H1 (cell line): ENCODE results near the gene DAAM1. TPM values are rescaled to one million over a fixed set of nuclear protein-coding genes. Genes with fewer than 3 reads are reported as not detected.

ENCODE experiments used
- CTCF ChIA-PET: fragments of 300-600 bp; sonication (Branson Sonifier 250); formaldehyde crosslinking; loops from one replicate; lab custom pipeline; 2021; ENCODE audit not compliant: partially characterized antibody; lab: Charles Lee
- POLR2A ChIA-PET: fragments of 300-600 bp; sonication (Branson Sonifier 250); formaldehyde crosslinking; loops from one replicate; lab custom pipeline; 2021; ENCODE audit warnings: inconsistent platforms; ENCODE audit not compliant: partially characterized antibody; lab: Charles Lee
- DNase-seq, 2 experiments: peaks; one replicate each; pipeline versions ENCODE4 v3.0.0 to v3.0.0-alpha.2; 2010 to 2022; ENCODE audit warnings: low spot score in 2 of 2, low read depth in 1 of 2, mixed read lengths in 1 of 2
- FAIRE-seq: peaks from 2 replicates; lab custom pipeline; 2011; peaks lifted over from hg19 to GRCh38; lab: Jason Lieb, UNC
- H2AFZ ChIP-seq: 2 replicates; pipeline ENCODE4 v1.8.1; 2012; ENCODE audit warnings: low read length, inconsistent platforms
- H2AK5ac ChIP-seq: 2 replicates; pipeline ENCODE4 v1.6.1; 2013; ENCODE audit warnings: low read depth, low read length
- H2BK120ac ChIP-seq: replicated peaks from 2 replicates; pipeline ENCODE3; 2013; ENCODE audit warnings: low read depth, low read length, inconsistent platforms
- H2BK12ac ChIP-seq: 2 replicates; pipeline ENCODE4 v1.6.1; 2013; ENCODE audit warnings: low read depth, low read length
- H2BK15ac ChIP-seq: 2 replicates; pipeline ENCODE4 v1.6.1; 2013; ENCODE audit warnings: low read length
- H2BK20ac ChIP-seq: 2 replicates; pipeline ENCODE4 v1.6.1; 2013; ENCODE audit warnings: low read length
- H2BK5ac ChIP-seq: 2 replicates; pipeline ENCODE4 v1.6.1; 2013; ENCODE audit warnings: low read depth, low read length
- H3K14ac ChIP-seq: 2 replicates; pipeline ENCODE4 v1.6.1; 2013; ENCODE audit warnings: inconsistent platforms; ENCODE audit not compliant: insufficient read length
- H3K18ac ChIP-seq: 2 replicates; pipeline ENCODE4 v1.6.1; 2013; ENCODE audit warnings: low read length; ENCODE audit errors: extremely low read depth
- H3K23ac ChIP-seq: 2 replicates; pipeline ENCODE4 v1.6.1; 2013; ENCODE audit warnings: inconsistent platforms; ENCODE audit not compliant: insufficient read length
- H3K23me2 ChIP-seq: 2 replicates; pipeline ENCODE4 v1.6.1; 2013; ENCODE audit warnings: low read depth, low read length
- H3K27ac ChIP-seq: 2 replicates; pipeline ENCODE4 v1.6.1; 2011; ENCODE audit warnings: low read depth, low read length, inconsistent platforms
- H3K27me3 ChIP-seq, 4 experiments: replicated peaks in 1 of 4; 1 replicate in 1 of 4; 2 replicates in 3 of 4; pipeline versions ENCODE4 v1.6.1 to v1.8.1; 2011 to 2013; ENCODE audit warnings: low read length in 3 of 4, mild to moderate bottlenecking in 3 of 4, inconsistent platforms in 2 of 4, mixed read lengths in 2 of 4, moderate library complexity in 1 of 4; ENCODE audit not compliant: control insufficient read depth in 3 of 4, insufficient read depth in 3 of 4; ENCODE audit errors: extremely low read depth in 1 of 4
- H3K36me3 ChIP-seq, 4 experiments: 2 replicates each; pipeline versions ENCODE4 v1.6.1 to v1.8.1; 2011 to 2013; ENCODE audit warnings: mild to moderate bottlenecking in 4 of 4, low read length in 3 of 4, moderate library complexity in 2 of 4, control low read depth in 1 of 4, inconsistent platforms in 1 of 4; ENCODE audit not compliant: insufficient read depth in 4 of 4, control insufficient read depth in 2 of 4
- H3K4ac ChIP-seq: replicated peaks from 2 replicates; pipeline ENCODE3; 2013; ENCODE audit warnings: low read length, low read depth, mixed read lengths, inconsistent platforms; ENCODE audit not compliant: insufficient read length
- H3K4me1 ChIP-seq, 4 experiments: replicated peaks in 1 of 4; 1 replicate in 1 of 4; 2 replicates in 3 of 4; pipeline versions ENCODE4 v1.6.1 to v1.8.1; 2011 to 2013; ENCODE audit warnings: low read length in 3 of 4, inconsistent platforms in 2 of 4, mixed read lengths in 1 of 4; ENCODE audit not compliant: insufficient read depth in 4 of 4, control insufficient read depth in 3 of 4
- H3K4me2 ChIP-seq, 2 experiments: 2 replicates each; pipeline versions ENCODE4 v1.6.1 to v1.8.1; 2011 to 2013; ENCODE audit warnings: low read depth in 2 of 2, low read length in 2 of 2, control low read depth in 1 of 2, inconsistent platforms in 1 of 2, mild to moderate bottlenecking in 1 of 2; ENCODE audit not compliant: insufficient read depth in 1 of 2
- H3K4me3 ChIP-seq, 4 experiments: fragments of 200-600, 300-600 bp in 1 of 4; sonication (generic), shearing (Covaris generic), sonication (Bioruptor Twin) in 1 of 4; 2 replicates each; pipeline versions ENCODE4 v1.5.1 to v1.8.1; 2011 to 2016; ENCODE audit warnings: low read length in 4 of 4, low read depth in 3 of 4, control low read depth in 2 of 4, inconsistent platforms in 2 of 4, mild to moderate bottlenecking in 2 of 4, mixed read lengths in 1 of 4, moderate library complexity in 1 of 4; ENCODE audit not compliant: insufficient read depth in 2 of 4; ENCODE audit errors: extremely low read depth in 1 of 4
- H3K56ac ChIP-seq: replicated peaks from 2 replicates; pipeline ENCODE3; 2013; ENCODE audit warnings: low read depth, mild to moderate bottlenecking, mixed read lengths, low read length, inconsistent platforms; ENCODE audit not compliant: insufficient read length
- H3K79me1 ChIP-seq: 2 replicates; pipeline ENCODE4 v1.6.1; 2013; ENCODE audit warnings: low read depth, low read length, control low read depth
- H3K79me2 ChIP-seq, 2 experiments: 2 replicates each; pipeline versions ENCODE4 v1.6.1 to v1.8.1; 2012 to 2013; ENCODE audit warnings: low read length in 2 of 2, mild to moderate bottlenecking in 2 of 2, inconsistent platforms in 1 of 2; ENCODE audit not compliant: insufficient read depth in 2 of 2, control insufficient read depth in 1 of 2
- H3K9ac ChIP-seq, 4 experiments: replicated peaks in 1 of 4; 1 replicate in 1 of 4; 2 replicates in 3 of 4; pipeline versions ENCODE4 v1.6.1 to v1.8.1; 2011 to 2013; ENCODE audit warnings: low read depth in 3 of 4, low read length in 3 of 4, control low read depth in 2 of 4, mild to moderate bottlenecking in 2 of 4, moderate library complexity in 2 of 4, inconsistent platforms in 1 of 4; ENCODE audit errors: extremely low read depth in 1 of 4
- H3K9me3 ChIP-seq, 2 experiments: 2 replicates each; pipeline versions ENCODE4 v1.6.1 to v1.8.1; 2012 to 2013; ENCODE audit warnings: mild to moderate bottlenecking in 2 of 2, moderate library complexity in 2 of 2, control low read depth in 1 of 2, inconsistent platforms in 1 of 2, low read depth in 1 of 2, low read length in 1 of 2, mixed read lengths in 1 of 2; ENCODE audit not compliant: insufficient read depth in 2 of 2
- H4K20me1 ChIP-seq, 2 experiments: replicated peaks in 1 of 2; 2 replicates each; pipeline versions ENCODE3 to v1.8.1; 2011 to 2013; ENCODE audit warnings: inconsistent platforms in 2 of 2, low read length in 2 of 2, mild to moderate bottlenecking in 1 of 2; ENCODE audit not compliant: insufficient read depth in 2 of 2, control insufficient read depth in 1 of 2
- H4K5ac ChIP-seq: 2 replicates; pipeline ENCODE4 v1.6.1; 2013; ENCODE audit warnings: low read length, low read depth, mixed read lengths, inconsistent platforms; ENCODE audit not compliant: insufficient read length
- H4K8ac ChIP-seq: 2 replicates; pipeline ENCODE4 v1.8.0; 2013; ENCODE audit warnings: mild to moderate bottlenecking, moderate library complexity, low read length, inconsistent platforms; ENCODE audit not compliant: insufficient read depth; ENCODE audit errors: extremely low read depth
- H4K91ac ChIP-seq: replicated peaks from 2 replicates; pipeline ENCODE3; 2013; ENCODE audit warnings: low read length, mixed read lengths, inconsistent platforms; ENCODE audit not compliant: insufficient read length
- NRF1 ChIP-seq: IDR thresholded peaks from 2 replicates; pipeline ENCODE4 v1.6.1; 2011; ENCODE audit warnings: mild to moderate bottlenecking, low read depth, low read length, improper control_type of control experiment
- WGBS, 2 experiments: shearing (Covaris generic) in 1 of 2; methylation state at CpG; one replicate each; pipeline versions ENCODE4 v1.1.6 to v1.1.7; 2013 to 2015; ENCODE audit warnings: low lambda C conversion rate in 2 of 2, mixed read lengths in 2 of 2, inconsistent platforms in 1 of 2, low coverage in 1 of 2, missing lambda C conversion rate in 1 of 2; ENCODE audit not compliant: insufficient replicate concordance in 2 of 2, insufficient coverage in 1 of 2, insufficient read length in 1 of 2; ENCODE audit errors: extremely low coverage in 1 of 2, missing lambda C conversion rate in 1 of 2; 5-methylcytosine and 5-hydroxymethylcytosine counted together
- polyA plus RNA-seq, 7 experiments: library from polyadenylated mRNA; depleted of rRNA in 3 of 7; stranded (reverse) in 5 of 7; unstranded in 2 of 7; fragments of >200 nt in 5 of 7; fragments of 200-250 nt in 2 of 7; gene quantifications; 1 replicate in 5 of 7; 2 replicates in 1 of 7; 4 replicates in 1 of 7; pipeline versions ENCODE4 v1.2.1 to v1.2.3, GENCODE V29; 2011 to 2013; ENCODE audit warnings: missing spikeins in 2 of 7, mixed read lengths in 2 of 7
- total RNA-seq: library from RNA; stranded (reverse); fragmentation: NEBNext Ultra II Directional; extraction: Animal tissue kit (Norgen Biotek cat#: 25700); gene quantifications from 2 replicates; pipeline ENCODE4 v1.2.1, GENCODE V29; 2021
- TF ChIP-seq, protein P1 (sequence below): IDR thresholded peaks from 2 replicates; pipeline ENCODE4 v1.6.1; 2011; ENCODE audit warnings: low read length, improper control_type of control experiment

Gene DAAM1
- total and polyA plus RNA-seq, 2 of the 8 experiments (the other 6 are each of a cell fraction or from before 2014, with no cell fraction given) = 5.0 to 44.9 TPM

DNA sequence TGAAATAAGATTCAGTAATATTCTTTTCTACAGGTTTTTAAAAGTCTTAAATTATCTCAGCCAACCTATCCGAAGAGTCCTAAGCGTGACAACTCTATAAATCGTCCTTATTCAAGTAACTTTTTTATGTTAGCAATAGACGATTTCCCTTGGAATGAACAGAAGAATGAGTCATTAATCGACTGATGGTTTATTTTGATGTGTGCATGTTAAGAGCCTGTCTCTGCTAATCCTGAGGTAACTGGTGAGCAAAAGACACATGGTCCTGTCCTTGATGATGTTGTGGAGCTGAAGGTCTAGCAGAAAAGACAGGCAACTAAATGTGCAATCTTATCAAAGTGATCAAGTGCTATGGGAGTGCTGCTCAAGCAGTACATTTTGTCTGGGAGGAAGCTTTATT is 80.4 kb downstream of the DAAM1 start:
- Histone ChIP-seq H3K4me1 (0 out of 7 replicates have a peak, but pooled peaks cover 0 to 2% (median 0%) of the 10 kb centered on the region in 4 experiments), H2BK20ac (no peak overlapping the region), H4K20me1 (no peaks in the 10 kb centered on the region)
- TF ChIP-seq NRF1 = no peak
- TF ChIP-seq, protein P1, sequence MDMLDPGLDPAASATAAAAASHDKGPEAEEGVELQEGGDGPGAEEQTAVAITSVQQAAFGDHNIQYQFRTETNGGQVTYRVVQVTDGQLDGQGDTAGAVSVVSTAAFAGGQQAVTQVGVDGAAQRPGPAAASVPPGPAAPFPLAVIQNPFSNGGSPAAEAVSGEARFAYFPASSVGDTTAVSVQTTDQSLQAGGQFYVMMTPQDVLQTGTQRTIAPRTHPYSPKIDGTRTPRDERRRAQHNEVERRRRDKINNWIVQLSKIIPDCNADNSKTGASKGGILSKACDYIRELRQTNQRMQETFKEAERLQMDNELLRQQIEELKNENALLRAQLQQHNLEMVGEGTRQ = no peak
- TF ChIP-seq, all 59 proteins: peak for 0
- no peak overlapping the region for H2AFZ ChIP-seq
- H4K91ac ChIP-seq = no peak overlapping the region
- no peak overlapping the region for H4K8ac ChIP-seq
- no peak overlapping the region for H2BK120ac ChIP-seq
- H3K36me3 ChIP-seq = no peaks in the 10 kb centered on the region
- H3K14ac ChIP-seq = no peak overlapping the region
- H3K18ac ChIP-seq = no peak overlapping the region
- no peak overlapping the region for H2BK12ac ChIP-seq
- H3K4me3 ChIP-seq = no peak overlapping the region
- H2AK5ac ChIP-seq = no peak overlapping the region
- H3K23me2 ChIP-seq = no peaks in the 10 kb centered on the region
- DNase-seq = no peak
- H3K4ac ChIP-seq = no peak overlapping the region
- H2BK5ac ChIP-seq = no peak overlapping the region
- H3K79me2 ChIP-seq = no peaks in the 10 kb centered on the region
- whole genome bisulfite sequencing, 2 experiments = 92% methylated on average over 5 of the region's 5 CpGs; no CpG with 5 or more reads in 1 of the 2 experiments
- no peak overlapping the region for H3K9ac ChIP-seq
- no peak overlapping the region for H3K4me2 ChIP-seq
- ChIA-PET CTCF (interaction anchor here (1.1 to 2.1 kb wide), 2 partner anchors 8 to 175 kb away, joined by 5 read pairs; no protein-coding TSS in a partner anchor), POLR2A (no interaction called here)
- no peaks in the 10 kb centered on the region for H3K79me1 ChIP-seq
- no peak overlapping the region for H3K23ac ChIP-seq
- no peak for FAIRE-seq
- no peaks in the 10 kb centered on the region for H3K27me3 ChIP-seq
- H3K56ac ChIP-seq = no peak overlapping the region
- H3K27ac ChIP-seq = no peak overlapping the region
- no peak overlapping the region for H4K5ac ChIP-seq
- no peak overlapping the region for H2BK15ac ChIP-seq
- H3K9me3 ChIP-seq = no peaks in the 10 kb centered on the region
